ENCODE measurements around the gene RPS14.

Gene RPS14

GRCh38 chr5:150449517-150450339 lies at the start of gene RPS14:
RPS14 (minus strand) TSS chr5:150449739; CDS start chr5:150447733, 2,006 bp downstream.
- DNase-seq, result peak; percentile 93

GRCh38 chr5:150498971-150499370 lies 49.4 kb upstream of the RPS14 start:
- DNase-seq, result no peak

DNA sequence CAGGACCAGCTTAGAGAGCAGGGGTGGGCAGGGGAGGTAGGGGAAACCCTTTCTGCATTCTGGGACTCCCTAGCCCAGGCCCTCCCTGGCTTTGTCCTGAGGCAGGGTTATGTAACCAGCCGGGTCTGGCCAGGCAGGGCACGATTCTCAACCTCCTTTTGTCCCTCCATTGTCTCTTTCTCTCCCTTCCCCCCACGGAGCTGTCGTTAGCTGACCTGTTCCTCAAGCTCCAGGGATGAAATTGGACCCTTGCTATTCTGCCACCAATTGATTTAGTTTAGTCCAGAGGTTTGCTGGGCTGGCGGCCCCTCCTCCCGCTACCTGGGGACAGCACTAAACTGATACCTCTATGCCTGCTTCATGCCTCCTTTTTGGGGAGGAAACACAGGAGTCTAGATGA lies 49.0 kb upstream of the RPS14 start:
- DNase-seq, result no peak

DNA sequence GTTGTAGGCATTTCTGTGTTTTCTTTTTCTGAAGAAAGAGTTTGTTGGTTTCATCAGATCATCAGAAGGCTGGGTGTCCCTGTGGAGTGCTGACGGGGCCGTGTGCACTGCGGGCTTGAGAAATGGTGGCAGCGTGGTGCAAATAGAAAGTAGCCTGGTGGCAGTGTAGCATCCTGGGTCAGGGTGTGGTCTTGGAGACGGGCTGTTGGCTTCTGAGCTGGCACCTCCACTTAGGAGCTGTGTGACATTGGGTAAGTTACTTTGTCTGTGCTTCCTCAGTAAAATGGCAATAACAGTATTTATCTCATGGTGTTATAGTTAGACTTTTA lies 48.4 kb upstream of the RPS14 start:
- DNase-seq, result no peak

DNA sequence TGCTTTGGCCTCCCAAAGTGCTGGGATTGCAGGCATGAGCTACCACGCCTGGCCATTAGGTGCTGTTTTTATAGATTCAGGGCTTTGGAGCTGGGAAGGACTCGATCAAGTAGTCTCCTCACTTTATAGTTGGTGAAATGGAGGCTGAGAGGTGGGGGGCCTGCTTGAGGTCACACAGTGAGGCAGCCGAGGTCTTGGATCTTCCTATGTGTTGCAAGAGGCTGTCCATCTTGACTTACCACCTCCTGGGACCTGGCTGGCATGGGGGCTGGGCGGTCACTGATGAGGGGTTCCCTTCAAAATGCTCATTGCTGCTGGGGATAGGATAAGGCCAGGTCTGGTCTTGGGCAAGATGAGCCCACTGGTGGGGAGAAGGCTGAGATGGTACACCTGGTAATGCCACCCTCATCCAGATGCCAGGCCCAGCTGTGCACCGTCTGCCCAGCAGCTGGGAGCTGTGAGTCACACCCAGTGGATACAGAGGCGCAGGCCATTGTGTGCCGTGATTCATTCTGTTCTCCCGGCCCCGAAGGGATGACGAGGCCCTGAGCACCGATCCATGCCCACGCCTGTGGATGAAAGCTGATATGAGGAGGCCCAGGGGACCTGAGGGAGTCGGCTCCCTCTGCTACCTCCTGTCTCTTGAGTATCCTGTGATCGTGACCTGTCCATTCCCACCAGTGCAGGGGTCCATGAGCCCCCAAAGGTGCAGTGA lies 47.9 kb upstream of the RPS14 start:
- DNase-seq, result peak; percentile 92

DNA sequence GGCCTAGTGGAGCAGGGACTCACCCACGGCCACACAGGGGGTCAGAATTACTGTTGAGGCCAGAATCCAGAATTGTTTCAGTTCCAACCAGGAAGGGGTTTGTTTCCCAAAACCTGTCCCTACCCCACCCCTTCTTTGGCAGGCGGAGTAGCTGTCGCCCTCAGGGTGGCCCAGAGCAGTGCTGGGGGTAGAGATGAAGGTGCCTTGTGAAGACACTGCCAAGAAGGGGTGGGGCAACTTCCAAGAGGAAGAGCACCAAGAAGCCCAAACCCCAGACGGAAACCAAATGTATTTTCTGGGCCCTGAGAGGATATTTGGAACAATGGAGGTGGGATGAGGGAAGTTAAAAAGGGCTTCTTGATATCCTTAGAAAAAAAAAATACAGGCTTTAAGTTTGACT lies 47.0 kb upstream of the RPS14 start:
- no peak for DNase-seq

DNA sequence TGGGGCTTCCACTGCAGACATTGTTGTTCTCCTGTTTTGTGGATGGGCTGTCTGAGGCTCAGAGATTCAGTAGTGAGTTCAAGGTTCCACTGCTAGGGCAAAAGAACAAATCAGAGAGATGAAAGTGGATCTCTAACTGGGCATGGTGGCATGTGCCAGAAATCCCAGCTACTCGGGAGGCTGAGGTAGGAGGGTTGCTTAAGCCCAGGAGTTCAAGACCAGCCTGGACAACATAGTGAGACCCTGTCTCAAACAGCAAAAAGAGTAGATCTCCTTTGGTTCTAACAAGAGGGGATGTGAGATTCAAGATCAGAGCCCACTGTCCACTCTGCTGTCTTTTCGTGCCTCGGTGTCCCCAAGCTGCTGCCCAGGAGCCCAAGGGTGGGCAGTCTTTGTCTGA lies 46.6 kb upstream of the RPS14 start:
- no peak for DNase-seq

DNA sequence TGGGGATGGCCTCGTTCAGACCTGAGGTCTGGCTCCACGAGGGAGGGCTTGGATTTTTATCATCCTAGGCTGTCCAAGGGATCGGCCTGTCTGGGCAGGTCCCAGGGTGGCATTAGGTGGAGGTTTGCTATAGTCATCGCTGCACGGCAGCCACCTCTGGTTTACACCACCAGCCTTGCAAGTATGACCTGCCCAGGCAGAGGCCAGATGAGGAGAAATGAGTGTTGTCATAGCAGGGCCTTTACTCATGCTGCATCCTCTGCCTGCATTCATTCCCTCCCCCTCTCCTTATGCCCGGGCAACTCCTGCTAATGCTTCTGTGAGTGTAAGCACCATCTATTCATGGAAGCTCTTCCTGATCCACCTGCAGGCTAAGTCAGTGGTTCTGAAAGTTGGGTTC lies 43.1 kb upstream of the RPS14 start:
- DNase-seq, result peak; percentile 60

DNA sequence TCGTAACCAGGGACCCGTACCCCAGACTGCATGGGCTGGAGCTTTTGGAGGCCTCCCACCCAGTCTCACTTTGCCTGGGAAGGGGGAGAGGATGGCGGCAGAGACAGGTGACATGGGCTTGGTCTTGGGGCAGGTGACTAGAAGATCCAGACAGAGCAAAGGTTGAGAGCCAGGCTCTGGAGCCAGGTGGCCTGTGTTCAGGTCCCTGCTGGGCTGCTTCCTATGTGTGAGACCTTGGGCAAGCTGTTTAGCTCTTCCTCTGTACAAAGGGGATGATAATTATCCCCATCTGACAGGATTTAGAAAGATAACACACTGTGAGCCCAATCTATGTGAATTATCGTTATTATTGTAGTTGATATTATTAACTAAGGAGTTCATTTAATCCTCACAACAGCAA lies 42.3 kb upstream of the RPS14 start:
- DNase-seq, result no peak

- no peak for DNase-seq
These were observed 41.2 kb upstream of the RPS14 start for GRCh38 chr5:150490754-150491153.

- DNase-seq, result no peak
These were observed 40.7 kb upstream of the RPS14 start for GRCh38 chr5:150490296-150490669.

DNA sequence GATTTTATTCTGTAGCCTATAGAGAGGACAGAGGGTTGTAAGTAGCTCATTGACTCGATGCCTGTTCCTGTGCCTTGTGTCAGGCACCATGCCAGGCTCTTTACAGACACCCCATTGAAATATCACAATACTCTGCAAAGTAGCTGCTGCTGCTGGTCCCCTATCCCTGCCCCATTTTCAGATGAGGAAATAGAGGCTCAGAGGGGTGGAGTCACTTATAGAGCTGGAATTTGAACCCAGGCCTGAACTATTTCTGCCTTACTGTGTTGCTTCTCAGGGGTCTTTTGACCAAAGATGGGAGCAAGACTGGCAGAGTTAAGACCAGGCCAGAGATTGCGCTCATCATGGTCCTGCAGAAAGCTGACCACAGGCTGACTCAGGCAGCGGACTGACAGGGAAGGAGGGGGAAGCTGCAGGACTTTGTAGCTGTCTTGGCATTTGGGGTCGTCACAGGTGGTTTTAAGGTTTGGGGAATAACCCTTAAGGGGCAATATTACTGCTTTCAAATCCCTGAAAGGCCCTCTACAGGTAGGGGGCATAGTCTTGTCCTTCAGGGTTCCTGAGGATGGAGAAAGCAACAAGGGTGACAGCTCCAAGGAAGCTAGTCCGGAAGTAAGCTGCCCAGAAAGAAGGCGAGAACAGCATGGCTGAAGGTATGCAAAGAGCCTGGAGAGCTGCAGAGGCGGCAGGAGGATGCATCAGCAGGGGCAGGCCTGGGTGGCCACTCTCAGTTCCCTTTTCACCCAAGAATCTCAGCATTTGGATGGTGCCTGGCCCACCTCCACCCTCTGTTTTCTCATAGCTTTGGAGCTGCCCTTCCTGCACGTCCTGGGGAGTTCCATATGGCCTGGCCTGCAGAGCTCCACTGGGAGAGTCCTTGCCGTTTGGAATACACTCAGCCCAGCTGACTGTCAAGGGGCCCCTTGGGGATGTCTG lies 40.1 kb upstream of the RPS14 start:
- DNase-seq, result peak; percentile 40

DNA sequence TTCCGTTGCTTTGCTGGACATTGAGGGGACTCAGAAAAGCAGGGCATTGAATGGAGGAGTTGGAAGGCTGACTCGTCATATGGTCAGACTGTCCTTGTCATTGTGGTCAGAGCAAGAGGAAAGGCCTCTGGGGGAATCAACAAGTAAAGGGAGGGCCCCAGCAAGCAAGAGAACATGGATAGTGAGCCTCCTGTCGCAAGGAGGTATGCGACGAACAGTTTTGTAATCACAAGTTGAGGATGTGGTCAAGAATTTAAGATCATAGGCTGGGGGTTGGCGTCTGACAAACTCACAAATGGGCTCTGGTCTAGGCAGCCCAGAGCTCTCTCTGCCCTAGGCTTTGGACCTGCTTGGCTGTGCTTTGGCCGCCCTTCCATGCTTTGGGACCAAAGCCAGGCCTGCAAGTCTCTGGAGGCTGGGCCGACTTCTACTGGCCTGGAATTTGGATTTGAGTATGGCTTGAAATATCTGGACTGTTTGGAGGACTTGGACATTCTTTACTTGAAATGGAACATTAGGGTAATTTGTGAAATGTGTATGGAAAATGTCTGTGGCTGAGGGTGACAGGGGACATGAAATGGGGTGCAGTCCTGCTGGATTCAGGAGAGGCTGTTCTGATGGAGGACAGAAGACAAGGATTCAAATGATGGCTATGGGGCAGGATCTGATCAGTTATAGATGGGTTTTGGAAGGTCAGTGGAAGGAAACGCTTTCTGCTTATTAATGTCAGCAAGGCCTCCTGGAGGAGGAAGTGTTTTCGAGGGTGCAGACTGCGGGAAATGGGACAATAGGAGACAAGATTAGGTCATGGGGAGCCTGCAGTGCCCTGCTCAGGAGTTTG lies 39.2 kb upstream of the RPS14 start:
- peak; percentile 89 for DNase-seq

GRCh38 chr5:150487199-150488061 lies 37.9 kb upstream of the RPS14 start:
- peak; percentile 47 for DNase-seq

DNA sequence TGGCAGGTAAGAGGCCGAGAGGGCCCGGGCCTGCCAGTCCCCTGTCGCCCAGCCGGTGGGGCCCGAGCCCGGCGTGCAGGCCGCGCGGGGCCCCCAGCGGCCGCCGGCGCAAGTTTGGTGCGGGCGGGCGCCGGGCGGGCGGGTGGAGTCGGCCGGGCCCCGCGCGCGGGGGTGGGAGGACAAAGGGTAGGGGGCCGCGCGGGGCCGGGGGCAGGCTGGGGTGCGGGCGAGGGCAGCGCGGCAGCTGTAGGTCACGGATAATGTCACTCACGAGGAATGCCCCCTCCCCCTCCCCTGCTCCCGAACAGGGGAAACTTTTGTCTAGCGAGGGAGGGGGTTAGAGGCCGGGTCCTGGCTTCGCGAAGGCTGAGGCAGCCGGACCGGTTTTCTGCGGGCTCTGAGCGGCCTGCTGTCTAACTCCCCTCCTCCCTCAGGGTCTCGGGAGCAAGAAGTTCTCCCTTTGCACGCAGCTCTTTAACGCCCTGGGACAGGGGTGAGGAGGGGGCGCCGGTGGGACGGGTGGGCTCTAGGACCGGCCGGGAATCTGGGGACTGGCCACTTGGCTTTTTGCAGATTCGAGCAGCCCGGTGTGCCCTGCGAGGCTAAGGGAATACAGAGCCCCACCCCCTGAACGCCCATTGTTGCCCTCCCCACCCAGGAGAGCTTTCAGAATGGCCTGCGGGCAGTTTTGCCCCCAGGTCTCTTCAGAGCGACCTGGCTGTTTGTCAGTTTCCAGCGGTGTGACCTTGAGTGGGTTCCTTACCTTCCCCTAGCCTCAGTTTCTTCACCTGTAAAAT lies 37.1 kb upstream of the RPS14 start:
- peak; percentile 68 for DNase-seq

DNA sequence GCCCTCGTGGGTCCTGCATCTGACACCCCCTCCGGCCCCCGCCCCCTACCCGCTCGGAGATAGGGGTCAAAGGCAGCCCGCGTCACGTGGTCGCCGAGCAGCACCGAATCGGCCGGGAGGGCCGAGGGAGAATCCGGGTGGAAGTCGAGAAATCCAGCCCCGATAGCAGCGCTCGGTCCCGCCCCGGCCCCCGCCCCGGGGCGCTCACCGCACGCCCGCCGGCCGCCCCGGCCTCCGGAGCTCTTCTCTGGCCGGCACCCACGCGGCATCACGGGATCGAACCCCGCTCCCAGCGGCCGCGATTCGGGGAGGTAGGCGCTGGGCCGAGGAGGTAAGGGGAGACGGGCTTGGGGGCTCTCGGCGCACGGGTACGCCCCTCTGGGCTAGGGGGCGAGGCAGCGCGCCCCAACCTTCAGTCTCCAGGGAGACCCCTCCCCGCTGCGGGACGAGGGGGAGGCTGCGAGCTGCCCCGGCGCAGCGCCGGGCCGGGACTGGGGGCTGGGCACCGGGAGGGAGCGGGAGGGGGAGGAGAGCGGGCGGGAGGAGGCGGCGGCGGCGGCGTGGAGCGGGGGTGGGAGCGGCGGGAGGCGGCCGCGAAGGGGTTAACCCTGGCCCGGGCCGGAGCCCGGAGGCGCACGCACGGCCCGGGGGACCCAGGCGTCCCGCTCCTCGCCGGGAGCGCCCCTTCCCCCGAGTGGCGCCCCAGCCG lies 36.3 kb upstream of the RPS14 start:
- DNase-seq, result peak; percentile 51

DNA sequence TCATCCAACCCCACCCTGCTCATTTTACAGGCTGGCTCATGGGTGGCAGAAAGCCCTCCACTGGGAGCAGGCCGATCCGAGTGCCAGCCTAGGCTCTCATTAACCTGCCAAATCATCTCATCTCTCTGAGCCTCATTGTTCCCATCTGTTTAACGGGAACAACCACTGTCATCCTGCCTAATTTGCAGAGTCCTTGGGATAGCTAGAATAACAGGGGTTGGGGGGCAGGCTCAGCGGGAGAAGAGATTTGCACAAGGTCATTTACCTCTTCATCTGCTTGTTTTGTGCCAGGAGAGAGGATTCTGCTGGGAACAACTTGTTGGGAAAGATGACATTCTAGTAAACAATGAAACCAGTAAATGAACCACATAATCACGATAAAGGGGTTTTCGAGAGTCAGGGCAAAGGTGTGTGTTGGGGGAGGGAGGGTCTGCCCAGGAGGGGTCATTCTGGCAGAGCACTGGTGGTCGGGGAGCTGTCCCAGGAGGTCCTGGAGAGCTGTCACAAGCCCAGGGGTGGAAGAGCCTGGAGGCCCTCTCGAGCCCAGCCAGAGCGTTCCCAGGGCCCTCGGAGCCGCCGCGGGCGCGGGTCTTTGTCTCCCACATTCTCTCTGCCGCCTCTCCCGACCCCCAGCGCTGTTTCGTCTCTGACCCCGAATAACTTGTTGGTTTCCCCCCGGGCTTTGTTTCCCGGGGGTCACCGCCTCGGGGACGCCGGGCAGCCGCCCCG lies 35.6 kb upstream of the RPS14 start:
- DNase-seq, result no peak

DNA sequence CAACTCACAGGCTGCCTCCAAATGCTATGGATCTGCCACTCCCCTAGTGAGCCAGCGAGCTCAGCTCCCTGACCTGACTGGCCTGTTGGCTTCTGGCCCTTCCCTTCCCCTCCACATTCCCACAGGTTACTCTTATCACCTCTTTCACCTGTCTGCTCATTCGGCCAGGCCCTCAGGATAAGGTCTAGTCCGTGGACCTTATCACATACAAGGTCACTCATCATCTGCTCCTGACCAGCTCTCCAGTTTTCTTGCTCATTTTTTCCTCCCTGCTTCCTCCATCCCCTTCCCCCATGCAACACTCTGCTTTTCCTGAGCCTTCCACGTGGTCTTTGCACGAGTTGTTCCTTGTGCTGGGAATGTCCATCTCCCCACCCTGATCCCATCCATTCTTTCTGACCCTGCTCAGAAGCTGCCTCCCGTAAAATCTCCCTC lies 32.5 kb upstream of the RPS14 start:
- no peak for DNase-seq

DNA sequence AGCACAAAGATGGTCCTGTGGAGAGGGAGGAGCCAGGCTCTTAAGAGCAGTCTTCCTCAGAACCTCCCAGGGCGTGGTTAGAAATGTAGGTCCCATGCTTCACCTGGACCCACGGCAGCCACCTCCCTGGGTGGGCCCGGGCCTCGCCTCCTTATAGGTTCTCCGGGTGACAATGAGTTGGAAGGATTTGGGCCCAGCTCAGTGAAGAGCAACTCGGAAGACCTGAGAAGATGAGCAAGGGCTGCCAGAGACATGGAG lies 32.1 kb upstream of the RPS14 start:
- no peak for DNase-seq

DNA sequence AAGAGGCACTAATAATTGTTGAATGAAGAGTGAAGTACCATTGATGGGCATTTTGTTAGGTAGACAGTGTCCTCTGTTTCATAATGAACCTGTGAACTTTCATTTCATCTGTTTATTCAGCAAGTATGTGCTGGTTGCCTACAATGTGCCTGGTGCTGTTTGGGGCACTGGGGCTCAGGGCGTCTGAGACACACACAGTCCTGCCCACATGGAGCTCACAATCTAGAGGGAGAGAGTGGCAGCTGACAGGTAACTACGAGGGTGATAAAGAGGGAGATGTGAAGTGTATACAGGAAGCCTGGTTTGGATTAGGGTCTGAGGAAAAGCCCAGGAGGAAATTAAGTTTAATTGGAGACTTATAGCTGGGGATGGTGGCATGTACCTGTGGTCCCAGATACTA lies 29.9 kb upstream of the RPS14 start:
- no peak for DNase-seq
